HG03521 (cell line): ENCODE data around the gene GAS2L3.

Experiments
- ATAC-seq: cut with Tn5 transposase; IDR thresholded peaks from one replicate; pipeline ENCODE4 v1.9.1; 2021; ENCODE audit warnings: mild to moderate bottlenecking, moderate library complexity; ENCODE audit not compliant: unreplicated experiment

GAS2L3 gene

GRCh38 chr12:100656856-100657255 lies 83.4 kb downstream of the GAS2L3 start:
- no peak for ATAC-seq

GRCh38 chr12:100661300-100661951 lies 87.9 kb downstream of the GAS2L3 start:
- no peak for ATAC-seq

GRCh38 chr12:100666588-100666987 lies 93.1 kb downstream of the GAS2L3 start:
- ATAC-seq: no peak

GRCh38 chr12:100668945-100669536 lies 95.6 kb downstream of the GAS2L3 start:
- ATAC-seq: peak; percentile 76

- no peak for ATAC-seq
Measured at GRCh38 chr12:100669922-100670321, 96.4 kb downstream of the GAS2L3 start.

- ATAC-seq: peak; percentile 20
Measured at GRCh38 chr12:100671396-100672074, 98.1 kb downstream of the GAS2L3 start.

- ATAC-seq: peak; percentile 75
Measured at GRCh38 chr12:100672075-100672592, 98.7 kb downstream of the GAS2L3 start.

- no peak for ATAC-seq
Measured at GRCh38 chr12:100674036-100674888, 100.8 kb downstream of the GAS2L3 start.
